Omental fat pad (tissue), 4 donors: ENCODE results near the gene SRM. TPM values are rescaled to one million over a fixed set of nuclear protein-coding genes. Genes with fewer than 3 reads are reported as not detected.

Source experiments
- ATAC-seq: fragments of 150-250 bp; one replicate; pipeline ENCODE4 v1.9.1; 2016; ENCODE audit warnings: mild to moderate bottlenecking, moderate library complexity; ENCODE audit not compliant: low FRiP score
- DNase-seq: peaks from one replicate; pipeline ENCODE4 v3.0.0-alpha.2; 2019; ENCODE audit warnings: low spot score
- total RNA-seq, 4 donors: library from RNA; depleted of rRNA; stranded (reverse); fragments of >200 nt; gene quantifications; one replicate each; pipeline ENCODE4 v1.1.0, GENCODE V29; 2016
- TF ChIP-seq, protein P1 (sequence below), 3 donors: fragments of 450-650 bp; IDR thresholded peaks; one replicate each; pipeline ENCODE4 v1.5.1; 2016 to 2017; ENCODE audit warnings: antibody characterized with exemption in 3 of 3, mild to moderate bottlenecking in 3 of 3, moderate library complexity in 2 of 3

The SRM gene
- total RNA-seq, 4 donors from 2014 or later = 37.5 to 143 (median 53.8) TPM

DNA sequence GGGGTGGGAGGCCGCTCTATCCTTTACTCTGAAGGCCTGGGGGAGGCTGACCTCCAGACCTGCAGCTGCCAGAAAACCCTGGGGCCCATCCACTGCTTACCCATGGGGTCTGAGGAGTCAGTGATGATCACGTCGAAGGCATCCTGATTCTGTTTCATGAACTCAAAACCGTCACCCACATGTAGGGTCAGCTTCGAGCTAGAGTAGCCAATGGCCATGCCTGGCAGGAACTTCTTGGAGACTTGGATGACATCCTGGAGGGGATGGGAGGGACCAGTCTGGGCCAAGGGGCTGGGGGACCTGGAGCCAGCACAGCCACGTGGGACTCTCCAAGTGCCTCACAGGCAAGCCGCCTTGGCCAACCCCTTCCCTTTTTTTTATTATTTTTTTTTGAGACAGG, 3.3 kb downstream of the SRM start:
- ATAC-seq (no peak), DNase-seq (no peak)
- TF ChIP-seq, protein P1, sequence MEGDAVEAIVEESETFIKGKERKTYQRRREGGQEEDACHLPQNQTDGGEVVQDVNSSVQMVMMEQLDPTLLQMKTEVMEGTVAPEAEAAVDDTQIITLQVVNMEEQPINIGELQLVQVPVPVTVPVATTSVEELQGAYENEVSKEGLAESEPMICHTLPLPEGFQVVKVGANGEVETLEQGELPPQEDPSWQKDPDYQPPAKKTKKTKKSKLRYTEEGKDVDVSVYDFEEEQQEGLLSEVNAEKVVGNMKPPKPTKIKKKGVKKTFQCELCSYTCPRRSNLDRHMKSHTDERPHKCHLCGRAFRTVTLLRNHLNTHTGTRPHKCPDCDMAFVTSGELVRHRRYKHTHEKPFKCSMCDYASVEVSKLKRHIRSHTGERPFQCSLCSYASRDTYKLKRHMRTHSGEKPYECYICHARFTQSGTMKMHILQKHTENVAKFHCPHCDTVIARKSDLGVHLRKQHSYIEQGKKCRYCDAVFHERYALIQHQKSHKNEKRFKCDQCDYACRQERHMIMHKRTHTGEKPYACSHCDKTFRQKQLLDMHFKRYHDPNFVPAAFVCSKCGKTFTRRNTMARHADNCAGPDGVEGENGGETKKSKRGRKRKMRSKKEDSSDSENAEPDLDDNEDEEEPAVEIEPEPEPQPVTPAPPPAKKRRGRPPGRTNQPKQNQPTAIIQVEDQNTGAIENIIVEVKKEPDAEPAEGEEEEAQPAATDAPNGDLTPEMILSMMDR (IDR thresholded peaks at IDR 0.05) = no peak

DNA sequence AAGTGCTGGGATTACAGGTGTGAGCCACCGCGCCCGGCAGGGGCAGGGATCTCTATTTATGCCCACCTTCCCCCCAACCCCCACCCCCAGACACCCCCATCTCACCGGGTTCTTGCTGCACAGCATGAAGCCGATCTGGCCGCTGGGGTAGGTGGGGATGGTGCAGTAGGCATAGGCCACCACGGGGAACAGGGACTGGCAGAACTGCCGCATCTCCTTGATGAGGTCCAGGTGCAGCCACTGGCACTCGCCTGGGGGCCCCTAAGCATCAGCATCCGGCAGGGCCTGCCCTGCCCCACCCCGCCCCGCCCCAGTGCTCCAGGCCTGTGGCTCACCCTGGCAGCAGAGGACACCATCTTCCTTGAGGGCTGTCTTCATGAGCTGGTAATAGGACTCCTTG, 4.1 kb downstream of the SRM start:
- TF ChIP-seq, protein P1 (IDR thresholded peaks at IDR 0.05) = no peak
- no peak for DNase-seq

DNA sequence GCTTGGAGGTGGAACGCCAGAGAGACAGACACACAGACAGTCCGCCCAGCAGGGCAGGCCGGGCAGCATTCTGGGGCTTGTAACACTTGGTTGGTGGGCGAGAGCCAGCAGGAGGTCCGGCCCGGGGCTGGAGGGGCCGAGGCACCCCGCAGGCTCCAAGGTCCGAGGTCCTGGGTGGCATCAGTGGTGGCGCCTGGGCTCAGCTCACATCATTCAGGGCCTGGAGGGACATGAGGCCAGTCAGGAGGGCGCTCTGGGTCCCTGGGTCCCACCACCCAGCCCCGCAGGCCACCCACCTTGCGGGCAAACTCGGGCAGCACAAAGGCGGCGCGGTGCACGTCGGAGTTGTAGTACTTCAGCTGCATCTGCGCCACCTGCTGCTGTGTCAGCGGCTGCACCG, 5.2 kb downstream of the SRM start:
- ATAC-seq (no peak), DNase-seq (no peak)
- TF ChIP-seq, protein P1 (IDR thresholded peaks at IDR 0.05) = no peak

More for the DNA sequence above, 4.1 kb downstream of the SRM start:
- ATAC-seq = no peak

DNA sequence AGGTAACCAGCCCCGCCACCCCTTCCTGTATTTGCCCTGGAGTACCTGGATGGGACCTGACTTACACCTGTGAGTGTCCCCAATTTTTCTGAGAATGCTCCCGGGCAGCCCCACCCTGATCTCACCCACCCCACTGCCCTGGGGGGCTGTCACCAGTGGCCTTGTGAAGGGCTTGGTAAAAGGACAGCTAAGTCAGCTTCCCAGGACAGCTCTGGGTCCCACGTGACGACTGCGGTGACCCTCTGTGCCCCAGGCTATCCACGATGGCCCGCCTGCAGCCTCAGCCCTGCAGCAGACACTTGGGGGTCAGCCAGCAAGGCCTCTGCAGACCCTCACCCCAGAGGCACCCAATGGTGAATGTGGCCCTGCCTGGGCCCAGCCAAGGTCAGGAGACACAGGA, 5.6 kb downstream of the SRM start:
- DNase-seq (no peak), ATAC-seq (no peak)
- TF ChIP-seq, protein P1 (IDR thresholded peaks at IDR 0.05) = no peak

DNA sequence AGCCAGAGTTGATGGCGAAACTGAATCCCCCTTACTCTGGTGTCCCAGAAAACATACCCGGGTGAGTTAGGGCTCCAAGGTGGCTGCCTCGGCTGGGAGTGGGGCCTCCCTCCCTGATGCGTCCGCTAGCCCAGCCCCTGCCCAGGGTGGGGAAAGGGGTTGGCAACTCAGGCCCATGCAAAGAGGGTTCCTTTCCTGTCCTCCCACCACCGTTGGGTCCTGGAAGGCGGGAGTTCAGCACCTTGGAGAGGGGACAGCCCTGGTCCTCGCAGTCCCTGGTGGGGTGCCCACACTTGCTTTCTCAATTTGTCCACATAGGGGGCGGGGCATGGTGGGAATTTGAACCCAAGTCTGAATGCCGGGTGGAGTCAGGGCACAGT, 6.1 kb downstream of the SRM start:
- TF ChIP-seq, protein P1 (IDR thresholded peaks at IDR 0.05) = no peak
- DNase-seq (no peak), ATAC-seq (no peak)

DNA sequence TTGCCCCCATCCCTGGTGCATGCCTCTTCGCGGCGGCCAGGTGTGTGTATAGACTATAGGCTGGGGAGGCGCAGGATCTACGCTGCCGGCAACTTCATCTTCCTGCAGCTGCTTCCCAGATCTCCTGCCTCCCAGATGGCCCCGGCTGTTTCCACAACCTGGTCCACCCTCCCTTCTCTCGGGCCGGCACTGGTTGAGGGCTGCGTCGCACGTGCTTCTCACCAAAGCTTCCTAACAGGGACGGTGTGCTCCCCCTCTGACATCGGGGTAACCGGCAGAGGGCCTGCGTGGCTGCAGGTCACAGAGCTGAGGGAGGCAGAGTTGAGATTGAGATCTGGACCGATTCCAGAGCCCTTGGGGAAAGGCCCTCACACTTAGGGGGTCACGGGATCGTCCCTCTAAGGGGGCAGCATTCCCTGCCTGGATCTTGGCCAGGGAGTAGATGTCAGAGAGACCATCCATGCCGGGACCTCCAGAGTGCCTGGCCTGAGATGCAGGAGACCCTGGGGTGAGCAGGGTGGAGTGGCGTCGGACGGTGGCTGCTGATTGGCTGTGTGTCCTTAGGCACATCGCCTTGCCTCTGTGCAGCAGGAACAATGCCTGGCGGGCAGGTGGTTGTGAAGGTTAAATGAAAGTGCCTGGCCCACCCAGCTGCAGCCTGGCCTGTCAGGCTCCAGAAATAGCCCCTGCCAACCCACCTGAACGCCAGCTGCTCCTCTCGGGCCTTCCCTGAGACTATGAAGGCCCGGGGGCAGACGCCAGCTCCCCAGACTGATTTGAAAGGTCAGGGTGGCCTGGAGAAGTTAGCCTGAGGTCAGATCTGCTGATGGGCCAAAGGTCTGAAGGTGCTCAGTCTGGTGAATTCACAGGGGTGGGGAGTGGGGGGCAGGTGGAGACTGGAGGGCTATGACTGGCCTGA, 6.7 kb downstream of the SRM start:
- ATAC-seq = no peak
- TF ChIP-seq, protein P1 (IDR thresholded peaks at IDR 0.05) = no peak
- no peak for DNase-seq
